Thyroid gland (tissue), 4 donors: Measurements from ENCODE around the gene HOXB2. TPM values are rescaled to one million over a fixed set of nuclear protein-coding genes. Genes with fewer than 3 reads are reported as not detected.

Experiments
- DNase-seq, 2 donors: peaks; one replicate each; pipeline ENCODE4 v3.0.0-alpha.2; 2019
- H3K27ac ChIP-seq, 3 donors: fragments of 200-600 bp; sonication (generic); 1 replicate in 2 of 3; 2 replicates in 1 of 3; pipeline ENCODE4 v1.5.1; 2016 to 2019; ENCODE audit warnings: mild to moderate bottlenecking in 1 of 3, moderate library complexity in 1 of 3
- H3K27me3 ChIP-seq: fragments of 200-600 bp; sonication (generic); one replicate; pipeline ENCODE4 v1.5.1; 2019
- H3K36me3 ChIP-seq, 2 donors: fragments of 200-600 bp; sonication (generic); one replicate each; pipeline ENCODE4 v1.5.1; 2016 to 2019
- H3K4me1 ChIP-seq, 2 donors: fragments of 200-600 bp; sonication (generic); one replicate each; pipeline ENCODE4 v1.5.1; 2017 to 2019
- H3K4me3 ChIP-seq, 3 donors: fragments of 200-600 bp; sonication (generic); replicated peaks in 1 of 3; 1 replicate in 2 of 3; 2 replicates in 1 of 3; pipeline ENCODE4 v1.5.1; 2016; ENCODE audit warnings: mild to moderate bottlenecking in 1 of 3
- H3K9me3 ChIP-seq: fragments of 200-600 bp; sonication (generic); one replicate; pipeline ENCODE4 v1.5.1; 2017
- CTCF ChIP-seq, 6 experiments: fragments of 200-600 bp in 3 of 6; fragments of 450-650 bp in 3 of 6; sonication (generic) in 3 of 6; IDR thresholded peaks; one replicate each; pipeline ENCODE4 v1.5.1; 2016 to 2019; ENCODE audit warnings: antibody characterized with exemption in 6 of 6, mild to moderate bottlenecking in 2 of 6, inconsistent platforms in 1 of 6, moderate library complexity in 1 of 6
- POLR2A ChIP-seq, 2 donors: fragments of 450-650 bp; IDR thresholded peaks; one replicate each; pipeline ENCODE4 v1.6.1; 2017; ENCODE audit warnings: antibody characterized with exemption in 2 of 2, mild to moderate bottlenecking in 2 of 2, moderate library complexity in 1 of 2
- WGBS, 2 donors: methylation state at CpG; one replicate each; pipeline ENCODE4 v1.1.5; 2017; 5-methylcytosine and 5-hydroxymethylcytosine counted together
- intact Hi-C: fragments of 100-400 bp; cut with DNase I; formaldehyde crosslinking; loops from one replicate; pipeline ENCODE4 v1.15.1; 2023
- total RNA-seq, 4 donors: library from RNA; depleted of rRNA; stranded (reverse); fragments of >200 nt; gene quantifications; one replicate each; pipeline ENCODE4 v1.2.3, GENCODE V29; 2016

Gene HOXB2
- total RNA-seq, 4 donors from 2014 or later = 2.6 to 9.4 (median 5.2) TPM

- no peaks in the 10 kb centered on the region for H3K4me1 ChIP-seq
- H3K36me3 ChIP-seq = no peaks in the 10 kb centered on the region
- no peak for DNase-seq
- TF ChIP-seq POLR2A (IDR thresholded peaks at IDR 0.05) (no peak), CTCF (IDR thresholded peaks at IDR 0.05) (no peak)
- no peaks in the 10 kb centered on the region for H3K9me3 ChIP-seq
- H3K4me3 ChIP-seq = no peak overlapping the region
- intact Hi-C loops = no loop called here
- WGBS, 2 donors = 16 to 25% methylated on average over 24 of the region's 24 CpGs
- H3K27me3 ChIP-seq = peaks cover 55% of the 10 kb centered on the region
- H3K27ac ChIP-seq = peak overlapping the region in 2 of 3 donors; percentile 33 to 43
These were observed 3.1 kb upstream of the HOXB2 start for GRCh38 chr17:48547808-48548522.

DNA sequence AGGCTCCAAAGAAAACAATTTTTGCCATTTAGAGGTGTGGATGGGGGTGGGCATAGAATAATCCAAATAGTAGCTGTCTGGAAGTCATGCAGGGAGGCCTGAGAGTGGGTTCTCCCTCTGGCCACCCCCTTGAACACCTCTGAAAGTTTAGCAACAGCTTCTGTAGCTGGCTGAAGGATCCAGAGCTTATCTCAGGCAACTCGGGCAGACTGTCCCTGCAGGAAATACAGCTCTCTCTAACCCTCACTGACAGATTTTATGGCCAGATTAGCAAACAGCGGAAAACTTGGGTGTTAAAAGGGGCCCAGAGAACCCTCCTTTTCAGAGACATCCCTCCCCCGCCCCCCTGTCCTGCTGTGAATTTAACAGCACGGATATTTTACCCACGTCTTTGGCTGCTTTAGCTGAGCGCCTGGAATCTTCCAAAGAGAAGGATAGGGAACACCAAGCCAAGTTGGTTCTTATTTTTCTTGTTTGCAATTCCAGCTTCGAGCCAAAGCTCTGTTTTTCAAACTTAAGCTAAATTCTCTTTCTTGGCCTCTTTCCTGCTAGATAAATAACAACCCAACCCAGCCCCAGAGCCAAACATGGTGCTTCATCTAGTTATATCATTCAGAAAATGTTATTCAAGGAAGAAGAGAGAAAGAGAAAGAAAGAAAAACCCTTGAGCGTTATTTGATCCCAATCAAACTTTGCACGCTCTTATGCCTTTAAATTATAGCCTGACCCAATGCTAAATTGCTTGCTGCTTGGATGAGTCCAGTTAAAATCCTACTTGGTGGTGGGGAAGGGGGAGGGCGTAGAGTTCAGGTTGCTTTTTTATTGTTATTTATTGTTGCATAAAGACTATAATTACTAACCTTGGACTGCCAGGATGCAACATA is 2.3 kb upstream of the HOXB2 start:
- no peaks in the 10 kb centered on the region for H3K36me3 ChIP-seq
- 20 to 22% methylated on average over 10 of the region's 10 CpGs for whole genome bisulfite sequencing, 2 donors
- peaks cover 57% of the 10 kb centered on the region for H3K27me3 ChIP-seq
- DNase-seq = no peak
- intact Hi-C loops = no loop called here
- H3K4me1 ChIP-seq = no peaks in the 10 kb centered on the region
- H3K9me3 ChIP-seq = no peaks in the 10 kb centered on the region
- peak overlapping the region; percentile 41 to 44 (median 43) for H3K27ac ChIP-seq
- H3K4me3 ChIP-seq = no peak overlapping the region
- TF ChIP-seq POLR2A (IDR thresholded peaks at IDR 0.05) (no peak), CTCF (IDR thresholded peaks at IDR 0.05) (no peak)

GRCh38 chr17:48546137-48546923 is 1.4 kb upstream of the HOXB2 start:
- no peak for DNase-seq
- WGBS, 2 donors = 25 to 26% methylated on average over 10 of the region's 10 CpGs
- intact Hi-C loops = no loop called here
- TF ChIP-seq POLR2A (IDR thresholded peaks at IDR 0.05) (no peak), CTCF (IDR thresholded peaks at IDR 0.05) (no peak)
- Histone ChIP-seq H3K4me3 (no peak overlapping the region), H3K27me3 (peaks cover 58% of the 10 kb centered on the region), H3K4me1 (no peaks in the 10 kb centered on the region), H3K27ac (peak overlapping the region; percentile 43 to 78 (median 44)), H3K9me3 (no peaks in the 10 kb centered on the region), H3K36me3 (no peaks in the 10 kb centered on the region)

- no peaks in the 10 kb centered on the region for H3K36me3 ChIP-seq
- 55 to 88% methylated on average over 1 of the region's 1 CpG for WGBS, 2 donors
- H3K4me3 ChIP-seq = no peak overlapping the region
- peak overlapping the region; percentile 73 to 78 (median 74) for H3K27ac ChIP-seq
- DNase-seq = no peak
- no peaks in the 10 kb centered on the region for H3K4me1 ChIP-seq
- H3K27me3 ChIP-seq = peaks cover 53% of the 10 kb centered on the region
- intact Hi-C loops = no loop called here
- no peak for TF ChIP-seq POLR2A (IDR thresholded peaks at IDR 0.05)
- no peak for TF ChIP-seq CTCF (IDR thresholded peaks at IDR 0.05)
- H3K9me3 ChIP-seq = no peaks in the 10 kb centered on the region
These were observed 630 bp upstream of the HOXB2 start for GRCh38 chr17:48545539-48545938.
